Colon (tissue), 2 donors: ENCODE measurements around the gene VPS35L.
"Not testable (repeated sequence)": the region's sequence is repeated elsewhere in the genome, so short reads cannot be mapped to it uniquely, and the experiment has no call there.

ENCODE experiments used
- FAIRE-seq: peaks from 2 replicates; lab custom pipeline; 2012; peaks lifted over from hg19 to GRCh38; lab: Jason Lieb, UNC
- donor health status: control.
- donor health status: control.

Gene VPS35L

GRCh38 chr16:19654147-19654546 is 98.6 kb downstream of the VPS35L start:
- FAIRE-seq, result no peak

- no peak for FAIRE-seq
Measured at GRCh38 chr16:19655242-19655777, 99.8 kb downstream of the VPS35L start.

GRCh38 chr16:19657831-19658230 is 102.3 kb downstream of the VPS35L start:
- FAIRE-seq, result no peak

GRCh38 chr16:19659554-19659953 is 104.1 kb downstream of the VPS35L start:
- no peak for FAIRE-seq

- no peak for FAIRE-seq
Measured at GRCh38 chr16:19660432-19660831, 104.9 kb downstream of the VPS35L start.

- no peak for FAIRE-seq
Measured at GRCh38 chr16:19662351-19662750, 106.8 kb downstream of the VPS35L start.

GRCh38 chr16:19664166-19664565 is 108.7 kb downstream of the VPS35L start:
- no peak for FAIRE-seq

- FAIRE-seq, result not testable (repeated sequence)
Measured at GRCh38 chr16:19665313-19665712, 109.8 kb downstream of the VPS35L start.

GRCh38 chr16:19666477-19666876 is 111.0 kb downstream of the VPS35L start:
- no peak for FAIRE-seq

GRCh38 chr16:19672378-19672777 is 116.9 kb downstream of the VPS35L start:
- FAIRE-seq, result no peak

GRCh38 chr16:19674485-19674884 is 119.0 kb downstream of the VPS35L start:
- no peak for FAIRE-seq

- FAIRE-seq, result no peak
Measured at GRCh38 chr16:19677402-19677801, 121.9 kb downstream of the VPS35L start.

- no peak for FAIRE-seq
Measured at GRCh38 chr16:19678804-19679203, 123.3 kb downstream of the VPS35L start.

GRCh38 chr16:19679281-19679680 is 123.8 kb downstream of the VPS35L start:
- FAIRE-seq, result not testable (repeated sequence)

- FAIRE-seq, result no peak
Measured at GRCh38 chr16:19680881-19681340, 125.4 kb downstream of the VPS35L start.

GRCh38 chr16:19681637-19682036 is 126.1 kb downstream of the VPS35L start:
- FAIRE-seq, result no peak

GRCh38 chr16:19683453-19684236 is 128.1 kb downstream of the VPS35L start:
- no peak for FAIRE-seq

- no peak for FAIRE-seq
Measured at GRCh38 chr16:19685176-19685575, 129.7 kb downstream of the VPS35L start.

- FAIRE-seq, result no peak
Measured at GRCh38 chr16:19687279-19687678, 131.8 kb downstream of the VPS35L start.

- FAIRE-seq, result no peak
Measured at GRCh38 chr16:19688396-19689024, 133.0 kb downstream of the VPS35L start.

- no peak for FAIRE-seq
Measured at GRCh38 chr16:19689342-19689741, 133.8 kb downstream of the VPS35L start.

GRCh38 chr16:19690196-19690595 is 134.7 kb downstream of the VPS35L start:
- no peak for FAIRE-seq

- no peak for FAIRE-seq
Measured at GRCh38 chr16:19691161-19691711, 135.7 kb downstream of the VPS35L start.
